Ammon's horn (tissue), 1 donor: ENCODE results near the gene PGLYRP2.

Experiments used
- DNase-seq: peaks from one replicate; pipeline ENCODE4 v3.0.0-alpha.2; 2016; ENCODE audit warnings: low spot score

The PGLYRP2 gene

DNA sequence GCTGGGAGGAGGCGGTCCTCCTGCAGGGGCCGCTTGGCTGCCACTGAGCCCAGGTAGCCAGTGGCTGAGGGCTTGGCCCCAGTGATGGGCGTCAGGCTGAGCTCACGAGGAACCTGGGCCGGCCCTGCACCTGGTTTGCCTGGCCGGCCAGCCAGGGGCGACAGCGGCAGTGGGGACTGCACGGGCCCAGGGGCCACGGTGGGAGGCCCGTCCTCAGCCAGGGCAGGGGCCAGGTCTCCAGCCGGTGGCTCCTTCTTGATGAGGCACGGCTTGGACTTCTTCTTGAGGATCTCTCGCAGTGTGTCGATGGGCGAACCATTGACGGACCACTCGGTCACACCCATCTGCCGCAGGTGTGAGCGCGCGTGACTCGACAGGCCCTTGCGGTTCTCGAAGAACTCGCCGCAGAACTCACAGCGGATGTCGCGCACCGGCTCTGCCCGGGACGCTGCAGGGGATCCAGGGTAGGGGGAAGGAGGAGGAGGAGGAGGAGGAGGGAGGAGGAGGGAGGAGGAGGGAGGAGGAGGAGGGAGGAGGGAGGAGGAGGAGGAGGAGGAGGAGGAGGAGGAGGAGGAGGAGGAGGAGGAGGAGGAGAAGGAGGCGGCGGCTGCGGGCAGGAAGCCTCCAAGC lies 53.9 kb downstream of the PGLYRP2 start:
- DNase-seq: no peak

DNA sequence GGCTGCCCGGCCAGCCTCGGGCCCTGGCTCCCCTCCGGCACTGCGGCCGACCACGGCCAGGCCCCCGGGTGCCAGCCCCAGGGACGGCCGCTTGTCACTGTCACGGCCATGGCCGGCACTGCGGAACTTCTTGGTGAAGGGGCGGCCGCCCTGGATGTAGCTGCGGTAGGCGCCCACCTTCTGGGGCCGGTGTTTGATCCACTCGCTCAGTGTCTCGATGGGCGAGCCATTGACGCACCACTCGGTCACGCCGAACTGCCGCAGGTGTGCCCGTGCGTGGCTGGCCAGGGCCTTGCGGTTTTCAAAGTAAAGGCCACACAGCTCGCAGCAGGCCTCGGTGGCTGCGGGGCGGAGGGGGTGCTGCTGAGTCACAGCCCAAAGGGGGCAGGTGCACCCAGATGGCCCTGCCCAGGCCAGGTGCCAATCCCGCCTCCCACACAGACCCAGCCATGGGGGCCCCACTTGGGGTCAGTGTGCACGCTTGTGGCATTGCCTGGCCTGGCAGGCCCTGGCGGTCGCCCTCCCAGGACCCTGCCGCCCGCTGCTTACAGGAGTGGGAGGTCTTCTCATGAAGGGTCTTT lies 54.5 kb downstream of the PGLYRP2 start:
- no peak for DNase-seq

DNA sequence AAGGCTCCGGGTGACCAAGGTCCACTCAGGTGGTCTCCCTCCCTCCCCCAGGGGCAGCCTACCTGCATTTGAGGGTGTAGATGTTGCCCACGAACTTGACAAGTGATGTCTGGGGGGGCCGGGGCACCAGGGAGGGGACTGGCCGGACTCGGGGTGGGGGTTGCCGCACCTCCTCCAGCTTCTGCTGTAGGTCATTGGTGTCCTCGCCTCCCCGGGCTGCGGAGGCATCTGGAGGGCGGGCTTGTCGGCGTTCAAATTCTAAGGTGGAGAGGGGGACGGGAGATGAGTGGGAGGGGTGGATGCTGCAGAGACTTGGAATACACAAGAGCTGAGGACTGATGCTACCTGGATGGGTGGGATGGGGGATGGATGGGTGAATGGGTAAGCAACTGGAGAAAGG lies 55.2 kb downstream of the PGLYRP2 start:
- DNase-seq: no peak

DNA sequence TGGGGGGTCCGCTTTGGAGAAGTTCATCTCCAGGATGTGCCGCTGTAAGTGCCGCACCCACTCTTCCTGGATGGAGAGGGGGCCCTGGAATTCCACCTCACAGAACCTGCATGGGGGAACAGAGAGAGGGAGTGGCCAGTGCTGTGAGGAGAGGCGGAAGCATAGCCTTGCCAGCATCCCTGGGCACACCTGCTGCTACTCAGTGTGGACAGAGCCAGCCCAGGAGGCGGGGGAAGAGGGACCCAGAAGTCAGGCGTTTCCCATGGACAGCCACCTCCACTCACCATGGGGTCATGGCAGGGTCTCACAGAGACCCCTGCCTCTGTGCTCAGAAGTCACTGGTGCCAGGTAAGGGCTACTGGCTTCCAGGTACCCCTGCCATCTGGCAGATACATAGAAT lies 56.2 kb downstream of the PGLYRP2 start:
- no peak for DNase-seq

DNA sequence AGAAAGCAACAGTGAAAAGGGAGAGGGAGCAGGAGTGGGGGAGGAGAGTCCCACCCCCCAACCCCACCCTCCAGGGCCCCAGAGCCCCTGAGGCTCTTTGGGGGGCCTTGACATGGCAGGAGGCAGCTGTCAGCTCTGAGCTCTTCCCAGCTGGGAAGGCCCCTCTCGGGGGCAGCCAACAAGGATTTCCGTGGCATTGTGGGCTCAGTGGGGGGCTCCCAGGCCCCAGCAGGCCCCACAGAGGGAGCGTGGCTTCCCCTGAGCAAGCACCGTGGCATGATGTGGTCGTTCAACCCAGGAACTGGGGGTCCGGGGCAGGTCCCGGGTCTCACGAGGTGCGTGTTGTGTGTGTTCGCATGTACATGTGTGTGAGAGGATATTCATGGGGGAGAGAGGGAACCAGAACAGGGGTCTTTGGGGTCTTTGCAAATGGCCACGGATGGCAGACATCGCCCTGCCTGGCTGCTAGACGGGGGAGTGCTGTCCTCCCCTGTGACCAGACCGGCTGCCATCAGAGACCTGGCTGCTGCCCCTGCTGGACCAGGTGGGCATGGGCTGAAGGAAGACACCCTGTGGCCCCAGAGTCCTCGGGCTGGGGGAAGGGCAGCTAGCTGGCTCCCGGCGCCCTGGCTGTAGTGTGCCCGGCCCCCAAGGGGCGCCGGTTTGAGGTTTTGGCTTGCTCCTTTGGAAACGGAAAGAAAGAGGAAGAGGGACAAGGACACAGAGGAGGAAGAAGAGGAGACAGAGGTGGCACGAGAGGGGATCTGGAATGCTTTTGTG lies 56.8 kb downstream of the PGLYRP2 start:
- no peak for DNase-seq

DNA sequence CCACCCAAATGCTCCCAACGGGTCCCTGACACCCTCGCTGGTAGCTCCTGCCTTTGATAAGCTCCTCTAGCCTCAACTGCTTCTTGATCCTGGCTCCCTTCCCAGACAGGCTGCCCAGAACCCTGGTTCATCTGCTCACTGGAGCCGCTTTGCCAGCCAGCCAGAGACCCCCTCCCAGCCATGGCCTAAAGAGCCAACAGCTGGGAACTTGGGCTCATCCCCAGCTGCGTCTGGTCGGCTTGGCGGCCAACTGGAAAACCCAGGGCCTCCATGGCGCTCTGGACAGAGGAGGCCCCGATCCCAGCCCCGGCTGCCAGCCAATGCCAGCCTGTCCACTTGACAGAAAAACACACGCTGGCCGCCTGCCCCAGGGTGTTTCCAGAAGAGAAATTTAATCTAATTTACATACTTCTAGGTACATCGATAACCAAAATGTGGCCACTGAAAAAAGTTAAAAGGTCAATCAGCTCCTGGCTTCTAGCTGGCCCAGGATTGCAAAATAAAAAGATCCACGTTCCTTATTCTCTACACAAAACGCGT lies 57.5 kb downstream of the PGLYRP2 start:
- DNase-seq: peak; percentile 83

DNA sequence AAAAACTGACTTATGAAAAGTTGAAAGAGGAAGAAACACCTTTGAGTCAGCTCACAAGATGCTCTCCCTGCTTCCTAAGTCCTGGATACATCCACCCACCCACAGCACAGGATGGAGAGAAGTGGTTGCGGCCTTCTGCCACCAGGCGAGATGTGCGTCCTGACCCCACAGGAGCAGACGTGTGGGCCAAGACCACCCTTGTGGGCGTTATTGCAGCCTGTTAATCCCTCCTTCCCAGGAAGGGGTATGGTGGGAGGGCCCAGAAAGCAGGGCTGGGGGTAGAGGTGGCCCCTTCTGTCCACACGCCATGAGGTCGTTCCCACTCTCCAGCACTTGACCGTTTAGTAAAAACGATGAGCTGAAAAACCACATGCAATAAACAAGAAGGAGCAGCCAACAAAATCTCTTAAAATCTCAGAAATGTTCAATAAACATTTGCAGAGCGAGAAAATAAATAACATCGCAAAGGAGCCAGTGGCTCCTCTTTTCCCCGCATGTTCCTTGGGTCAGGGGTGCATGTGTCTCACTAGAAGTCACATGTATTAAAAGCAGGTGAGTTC lies 58.1 kb downstream of the PGLYRP2 start:
- no peak for DNase-seq

DNA sequence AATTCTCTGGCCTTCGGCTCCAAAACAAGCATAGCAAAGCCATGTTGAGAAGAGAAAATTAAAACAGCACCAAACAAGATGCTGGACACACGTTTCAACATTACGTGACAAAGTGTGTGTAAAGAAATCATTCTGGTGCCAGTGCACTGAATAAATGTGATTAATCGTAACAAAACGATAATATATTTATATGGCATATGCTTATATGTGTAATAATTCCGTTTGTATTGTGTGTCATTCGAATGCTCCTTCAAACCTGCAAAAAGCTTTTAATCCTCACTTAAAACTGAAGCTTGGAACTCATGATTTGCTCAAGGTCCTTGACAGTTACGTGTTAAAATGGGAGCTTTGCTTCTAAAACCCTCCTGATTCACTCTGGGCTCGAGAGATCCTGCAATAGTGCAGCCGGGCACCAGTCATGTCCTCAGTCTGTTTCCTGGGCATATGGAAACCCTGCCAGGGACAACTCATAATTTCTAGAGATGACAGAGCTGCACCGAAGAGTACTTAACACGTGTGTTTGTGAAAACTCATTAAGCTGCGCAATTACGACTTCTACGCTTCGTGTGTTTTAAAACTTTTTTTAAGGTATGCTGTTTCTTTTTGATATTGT lies 59.8 kb downstream of the PGLYRP2 start:
- DNase-seq: no peak
